Muscle of leg (tissue), 11 donors: ENCODE data around the gene MICAL2. TPM values are rescaled to one million over a fixed set of nuclear protein-coding genes. Genes with fewer than 3 reads are reported as not detected.

ENCODE experiments used
- DNase-seq: peaks from one replicate; pipeline ENCODE4 v3.0.0; 2013
- H3K27ac ChIP-seq: one replicate; pipeline ENCODE4 v1.5.1; 2013; ENCODE audit warnings: mild to moderate bottlenecking, low read length, control low read depth
- H3K27me3 ChIP-seq: one replicate; pipeline ENCODE4 v1.6.1; 2013; ENCODE audit warnings: low read length; ENCODE audit not compliant: control insufficient read depth, insufficient read depth
- H3K36me3 ChIP-seq: one replicate; pipeline ENCODE4 v1.6.1; 2013; ENCODE audit warnings: low read length; ENCODE audit not compliant: control insufficient read depth, insufficient read depth
- H3K4me1 ChIP-seq: one replicate; pipeline ENCODE4 v1.6.1; 2013; ENCODE audit warnings: low read length; ENCODE audit not compliant: control insufficient read depth, insufficient read depth
- H3K4me3 ChIP-seq: one replicate; pipeline ENCODE4 v1.5.1; 2013; ENCODE audit warnings: low read length, control low read depth
- H3K9me3 ChIP-seq: replicated peaks from 2 replicates; pipeline ENCODE4 v1.6.1; 2013; ENCODE audit warnings: low read depth, low read length; ENCODE audit not compliant: control insufficient read depth
- WGBS: methylation state at CpG from one replicate; pipeline ENCODE4 v1.1.5; 2013; ENCODE audit warnings: missing lambda C conversion rate; ENCODE audit not compliant: insufficient coverage; 5-methylcytosine and 5-hydroxymethylcytosine counted together
- polyA plus RNA-seq, 8 donors: library from polyadenylated mRNA; unstranded; fragments of 120-200 nt; gene quantifications; one replicate each; pipeline versions ENCODE4 v1.2.1 to v1.2.3, GENCODE V29; 2013; ENCODE audit warnings: inconsistent platforms in 1 of 8, low replicate concordance in 1 of 8; ENCODE audit not compliant: insufficient read length in 8 of 8, insufficient read depth in 1 of 8
- total RNA-seq: library from RNA; stranded (reverse); fragments of 120-200 nt; gene quantifications from one replicate; pipeline ENCODE4 v1.2.4, GENCODE V29; 2013

MICAL2 gene
- total and polyA plus RNA-seq, 9 donors: 12.9 to 31.7 (median 21.8) TPM

- Histone ChIP-seq H3K27me3 (peaks cover 3% of the 10 kb centered on the region), H3K4me1 (peaks cover 9% of the 10 kb centered on the region), H3K9me3 (no peaks in the 10 kb centered on the region), H3K4me3 (no peak overlapping the region), H3K27ac (no peak overlapping the region), H3K36me3 (no peaks in the 10 kb centered on the region)
- WGBS: 71% methylated on average over 3 of the region's 3 CpGs
- DNase-seq: no peak
Measured at GRCh38 chr11:12206529-12206928, 96.1 kb downstream of the MICAL2 start.

DNA sequence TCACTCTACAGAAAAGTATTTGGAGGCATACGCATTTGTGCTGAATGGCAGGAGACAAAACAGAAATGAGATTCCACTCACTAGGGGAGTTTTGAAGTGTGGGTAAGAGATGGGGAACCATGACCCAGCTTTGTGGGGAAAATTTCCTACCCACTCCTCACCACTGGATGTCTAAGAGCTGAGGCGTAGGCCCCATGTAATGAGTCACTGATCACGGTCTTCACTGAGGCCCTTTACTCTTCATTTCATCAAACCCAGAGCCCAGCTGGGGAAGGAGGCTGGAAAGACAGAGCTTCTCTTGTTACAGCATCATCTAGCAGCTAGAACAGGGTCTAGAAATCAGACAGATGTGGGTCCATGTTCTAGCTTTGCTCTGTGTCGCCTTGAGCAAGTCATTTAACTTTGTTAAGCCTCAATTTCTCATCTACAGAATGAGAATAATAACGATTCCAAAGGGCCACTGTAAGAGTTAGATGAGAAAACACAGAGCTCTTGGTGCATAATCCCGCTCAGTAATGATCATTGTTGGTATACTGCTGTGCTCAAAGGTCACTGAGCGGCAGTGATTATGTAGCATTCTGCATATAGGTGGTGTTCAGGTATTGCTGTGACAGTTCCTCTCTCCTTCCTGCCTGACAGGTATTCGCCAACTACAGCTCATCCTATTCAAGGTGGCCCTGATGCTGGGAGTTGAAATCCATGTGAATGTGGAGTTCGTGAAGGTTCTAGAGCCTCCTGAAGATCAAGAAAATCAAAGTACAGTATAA is 97.2 kb downstream of the MICAL2 start:
- DNase-seq: no peak
- Histone ChIP-seq H3K36me3 (peaks cover 2% of the 10 kb centered on the region), H3K4me1 (peaks cover 4% of the 10 kb centered on the region), H3K27me3 (peaks cover 3% of the 10 kb centered on the region), H3K27ac (no peak overlapping the region), H3K9me3 (no peaks in the 10 kb centered on the region), H3K4me3 (no peak overlapping the region)
- no CpG with 5 or more reads among the region's 9 CpGs for WGBS

DNA sequence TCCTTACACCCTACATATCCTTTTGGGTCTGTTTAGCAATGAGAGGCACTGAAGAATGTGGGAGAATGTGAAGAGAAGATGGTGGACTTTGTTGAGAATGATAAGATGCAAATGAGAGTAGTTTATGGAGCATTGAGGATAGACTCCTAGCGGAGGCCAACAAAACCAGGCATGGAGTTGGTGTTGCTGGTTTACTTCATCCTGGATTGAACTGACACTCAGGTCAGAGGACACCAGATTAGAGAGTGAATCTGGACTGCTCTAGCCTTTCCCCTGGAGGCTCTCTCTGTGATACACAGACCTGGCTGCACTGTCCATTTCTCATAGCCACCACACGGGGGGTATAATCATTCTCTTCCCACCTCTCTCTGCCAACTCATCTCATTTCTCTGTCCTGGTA is 98.7 kb downstream of the MICAL2 start:
- no peak for DNase-seq
- Histone ChIP-seq H3K27me3 (peaks cover 3% of the 10 kb centered on the region), H3K4me1 (peaks cover 4% of the 10 kb centered on the region), H3K27ac (no peak overlapping the region), H3K9me3 (no peaks in the 10 kb centered on the region), H3K4me3 (no peak overlapping the region), H3K36me3 (peaks cover 2% of the 10 kb centered on the region)
- WGBS: 100% methylated on average over 2 of the region's 2 CpGs

- 100% methylated on average over 2 of the region's 4 CpGs for WGBS
- no peaks in the 10 kb centered on the region for H3K9me3 ChIP-seq
- no peak overlapping the region for H3K4me3 ChIP-seq
- H3K36me3 ChIP-seq: peaks cover 5% of the 10 kb centered on the region
- H3K27me3 ChIP-seq: peaks cover 3% of the 10 kb centered on the region
- H3K27ac ChIP-seq: no peak overlapping the region
- DNase-seq: no peak
- H3K4me1 ChIP-seq: peaks cover 4% of the 10 kb centered on the region
Measured at GRCh38 chr11:12210200-12210599, 99.8 kb downstream of the MICAL2 start.

DNA sequence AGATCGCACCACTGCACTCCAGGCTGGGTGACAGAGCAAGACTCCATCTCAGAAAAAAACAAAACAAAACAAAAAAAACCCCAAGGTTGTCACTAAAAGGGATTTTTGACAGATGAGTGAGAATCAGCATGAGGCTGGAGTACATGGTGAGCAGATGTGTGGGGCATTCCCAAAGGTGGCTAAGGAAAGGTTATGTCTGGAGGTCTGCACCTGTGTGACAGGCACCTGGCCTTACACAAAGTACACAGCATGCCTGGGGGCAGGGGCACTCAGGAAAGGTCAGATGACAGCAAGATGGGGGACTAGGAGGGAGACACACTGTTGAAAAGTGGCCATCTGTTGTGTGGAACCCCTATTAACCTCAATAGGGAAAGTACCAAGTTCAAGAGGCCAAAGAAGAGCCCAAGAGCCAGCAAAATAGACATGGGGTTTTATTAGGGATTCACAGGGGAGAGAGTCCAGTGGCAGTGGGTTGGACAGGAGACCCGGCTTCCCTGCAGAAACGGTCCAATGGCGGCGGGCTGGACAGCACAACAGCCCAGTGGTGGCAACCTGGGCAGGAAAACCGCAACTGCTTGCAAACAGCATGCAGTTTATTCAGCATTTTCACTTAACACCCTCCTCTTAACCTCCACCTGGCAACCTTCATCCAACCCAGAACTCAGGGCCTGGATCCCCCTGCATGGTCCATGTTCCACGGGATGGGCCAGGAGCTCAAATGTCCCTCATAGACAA is 101.1 kb downstream of the MICAL2 start:
- H3K27ac ChIP-seq: no peak overlapping the region
- no peaks in the 10 kb centered on the region for H3K27me3 ChIP-seq
- 100% methylated on average over 4 of the region's 7 CpGs for WGBS
- DNase-seq: no peak
- H3K4me3 ChIP-seq: no peak overlapping the region
- H3K4me1 ChIP-seq: peaks cover 4% of the 10 kb centered on the region
- no peaks in the 10 kb centered on the region for H3K9me3 ChIP-seq
- peaks cover 5% of the 10 kb centered on the region for H3K36me3 ChIP-seq

- Histone ChIP-seq H3K9me3 (no peaks in the 10 kb centered on the region), H3K4me1 (peaks cover 12% of the 10 kb centered on the region), H3K27me3 (no peaks in the 10 kb centered on the region), H3K36me3 (peaks cover 5% of the 10 kb centered on the region), H3K27ac (no peak overlapping the region), H3K4me3 (no peak overlapping the region)
- no peak for DNase-seq
- 100% methylated on average over 1 of the region's 7 CpGs for WGBS
Measured at GRCh38 chr11:12212174-12212820, 101.9 kb downstream of the MICAL2 start.

GRCh38 chr11:12212821-12213185 is 102.4 kb downstream of the MICAL2 start:
- WGBS: 70% methylated on average over 4 of the region's 5 CpGs
- DNase-seq: no peak
- peaks cover 5% of the 10 kb centered on the region for H3K36me3 ChIP-seq
- no peaks in the 10 kb centered on the region for H3K9me3 ChIP-seq
- H3K27me3 ChIP-seq: no peaks in the 10 kb centered on the region
- H3K4me1 ChIP-seq: peaks cover 17% of the 10 kb centered on the region
- H3K27ac ChIP-seq: no peak overlapping the region
- no peak overlapping the region for H3K4me3 ChIP-seq

DNA sequence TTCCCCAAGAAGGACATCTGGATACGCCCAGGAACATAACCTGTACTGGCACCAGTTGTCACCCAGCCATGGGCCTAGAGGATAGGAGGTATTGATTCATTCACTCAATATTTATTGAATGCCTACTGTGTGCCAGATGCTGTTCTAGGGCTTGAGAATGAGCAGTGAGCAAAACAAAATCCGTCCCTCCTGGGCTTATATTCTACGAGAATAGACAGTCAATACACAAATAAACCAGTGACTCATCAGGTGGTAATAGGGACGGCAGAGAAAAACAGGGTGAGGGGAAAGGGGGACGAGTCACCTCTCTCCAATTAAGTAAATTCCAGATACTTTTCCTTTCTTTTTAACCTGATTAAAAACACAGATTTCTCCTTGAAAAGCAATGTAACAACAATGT is 103.5 kb downstream of the MICAL2 start:
- DNase-seq: no peak
- no peak overlapping the region for H3K27ac ChIP-seq
- peaks cover 5% of the 10 kb centered on the region for H3K36me3 ChIP-seq
- no peaks in the 10 kb centered on the region for H3K9me3 ChIP-seq
- H3K4me3 ChIP-seq: no peak overlapping the region
- WGBS: no CpG with 5 or more reads among the region's 5 CpGs
- H3K27me3 ChIP-seq: no peaks in the 10 kb centered on the region
- H3K4me1 ChIP-seq: peaks cover 18% of the 10 kb centered on the region

- Histone ChIP-seq H3K36me3 (peaks cover 5% of the 10 kb centered on the region), H3K27ac (no peak overlapping the region), H3K4me3 (no peak overlapping the region), H3K9me3 (no peaks in the 10 kb centered on the region), H3K4me1 (peaks cover 22% of the 10 kb centered on the region), H3K27me3 (no peaks in the 10 kb centered on the region)
- DNase-seq: no peak
Measured at GRCh38 chr11:12214751-12215150, 104.4 kb downstream of the MICAL2 start.

DNA sequence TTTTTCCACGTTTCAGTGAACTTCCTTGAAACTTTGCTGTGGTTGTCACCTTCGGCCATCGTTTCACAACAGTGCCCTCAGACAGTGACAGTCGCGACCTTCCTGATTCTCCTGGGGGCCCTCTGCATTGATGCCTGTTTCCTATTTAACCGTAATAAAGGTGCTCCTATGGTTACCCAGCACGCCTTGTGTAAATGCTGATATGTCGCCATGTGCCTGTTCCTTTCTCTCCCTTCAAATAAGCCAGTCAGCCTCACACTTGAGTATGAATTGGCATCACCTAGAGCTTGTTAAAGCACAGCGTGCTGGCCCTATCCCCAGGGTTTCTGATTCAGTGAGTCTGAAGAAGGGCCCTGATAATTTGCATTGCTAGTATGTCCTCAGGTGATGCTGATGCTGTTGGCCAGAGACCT is 104.8 kb downstream of the MICAL2 start:
- Histone ChIP-seq H3K4me1 (peaks cover 26% of the 10 kb centered on the region), H3K27me3 (no peaks in the 10 kb centered on the region), H3K4me3 (no peak overlapping the region), H3K36me3 (peaks cover 5% of the 10 kb centered on the region), H3K27ac (no peak overlapping the region), H3K9me3 (no peaks in the 10 kb centered on the region)
- 72% methylated on average over 8 of the region's 9 CpGs for WGBS
- DNase-seq: no peak
